Naive thymus-derived CD4-positive, alpha-beta T cell (primary cell): ENCODE measurements around the gene SLC12A8. TPM values are rescaled to one million over a fixed set of nuclear protein-coding genes. Genes with fewer than 3 reads are reported as not detected.

ENCODE experiments used
- ATAC-seq: fragments of 150-1000 bp; cut with Tn5 transposase; 2 replicates; pipeline ENCODE4 v1.10.0; 2021; ENCODE audit warnings: mild to moderate bottlenecking, moderate library complexity
- CTCF ChIA-PET: fragments of 350-600 bp; sonication (Branson Sonifier 250); formaldehyde crosslinking; loops from one replicate; lab custom pipeline; 2021; ENCODE audit warnings: antibody characterized with exemption; lab: Charles Lee
- POLR2A ChIA-PET: fragments of 350-600 bp; sonication (Branson Sonifier 250); formaldehyde crosslinking; loops from one replicate; lab custom pipeline; 2021; ENCODE audit warnings: antibody characterized with exemption, inconsistent platforms; lab: Charles Lee
- DNase-seq, 9 donors: peaks; one replicate each; pipeline versions ENCODE4 v3.0.0 to v3.0.0-alpha.2; 2020 to 2022; ENCODE audit warnings: mixed read lengths in 1 of 9
- H3K27ac ChIP-seq: one replicate; pipeline ENCODE4 v1.7.0; 2013; ENCODE audit warnings: mild to moderate bottlenecking, low read depth, low read length, moderate library complexity
- H3K27me3 ChIP-seq, 2 donors: one replicate each; pipeline ENCODE4 v1.7.0; 2013; ENCODE audit warnings: low read length in 2 of 2, mild to moderate bottlenecking in 2 of 2, moderate library complexity in 2 of 2; ENCODE audit not compliant: control insufficient read depth in 2 of 2, insufficient read depth in 2 of 2
- H3K36me3 ChIP-seq, 3 experiments: 1 replicate in 2 of 3; 2 replicates in 1 of 3; pipeline ENCODE4 v1.7.0; 2013; ENCODE audit warnings: low read length in 3 of 3, mild to moderate bottlenecking in 3 of 3, moderate library complexity in 1 of 3; ENCODE audit not compliant: insufficient read depth in 3 of 3, control insufficient read depth in 2 of 3
- H3K4me1 ChIP-seq, 2 donors: one replicate each; pipeline ENCODE4 v1.7.0; 2013; ENCODE audit warnings: low read length in 2 of 2, mild to moderate bottlenecking in 2 of 2, moderate library complexity in 1 of 2; ENCODE audit not compliant: control insufficient read depth in 2 of 2, insufficient read depth in 2 of 2
- H3K4me3 ChIP-seq: 2 replicates; pipeline ENCODE4 v1.7.0; 2013; ENCODE audit warnings: mild to moderate bottlenecking, low read length
- H3K9me3 ChIP-seq, 3 experiments: 1 replicate in 2 of 3; 2 replicates in 1 of 3; pipeline ENCODE4 v1.7.0; 2013; ENCODE audit warnings: low read length in 3 of 3; ENCODE audit not compliant: control insufficient read depth in 2 of 3
- H3K27ac Mint-ChIP-seq, 9 donors: one replicate each; pipeline ENCODE4 v1.8.0; 2020 to 2022; ENCODE audit warnings: mixed read lengths in 9 of 9, mild to moderate bottlenecking in 8 of 9, moderate library complexity in 5 of 9, inconsistent platforms in 2 of 9
- H3K27me3 Mint-ChIP-seq, 5 donors: one replicate each; pipeline ENCODE4 v1.8.0; 2021 to 2022; ENCODE audit warnings: mixed read lengths in 5 of 5, mild to moderate bottlenecking in 1 of 5
- H3K36me3 Mint-ChIP-seq, 5 donors: one replicate each; pipeline ENCODE4 v1.8.0; 2020 to 2022; ENCODE audit warnings: mixed read lengths in 5 of 5, mild to moderate bottlenecking in 3 of 5, inconsistent platforms in 1 of 5
- H3K4me1 Mint-ChIP-seq, 7 donors: one replicate each; pipeline ENCODE4 v1.8.0; 2020 to 2022; ENCODE audit warnings: mixed read lengths in 7 of 7, mild to moderate bottlenecking in 3 of 7, inconsistent platforms in 1 of 7
- H3K4me3 Mint-ChIP-seq, 10 donors: one replicate each; pipeline ENCODE4 v1.8.0; 2020 to 2022; ENCODE audit warnings: mild to moderate bottlenecking in 10 of 10, mixed read lengths in 10 of 10, moderate library complexity in 6 of 10, inconsistent platforms in 2 of 10
- H3K9me3 Mint-ChIP-seq, 11 donors: one replicate each; pipeline ENCODE4 v1.8.0; 2020 to 2022; ENCODE audit warnings: mixed read lengths in 11 of 11, mild to moderate bottlenecking in 4 of 11, inconsistent platforms in 1 of 11, moderate library complexity in 1 of 11
- intact Hi-C, 2 donors: fragments of 100-400 bp; cut with micrococcal nuclease; formaldehyde crosslinking; loops; one replicate each; pipeline ENCODE4 v1.15.1; 2023
- polyA plus RNA-seq, 2 donors: library from polyadenylated mRNA; unstranded; fragments of 300-500 nt; fragmentation: Illumina TruSeq; gene quantifications; one replicate each; pipeline ENCODE4 v1.2.3, GENCODE V29; 2021
- total RNA-seq, 6 experiments: library from RNA in 5 of 6; stranded (reverse) in 5 of 6; gene quantifications; 1 replicate in 5 of 6; 2 replicates in 1 of 6; pipeline ENCODE4 v1.2.3 and lab custom pipeline; 2021 to 2026

The SLC12A8 gene
- total and polyA plus RNA-seq, 7 experiments from 2014 or later: 0.12 to 1.1 (median 0.66) TPM; not detected in 1

- POLR2A ChIA-PET: no interaction called here
- Histone ChIP-seq H3K27me3 (no peaks in the 10 kb centered on the region), H3K4me3 (no peak overlapping the region), H3K27ac (no peak overlapping the region), H3K9me3 (no peaks in the 10 kb centered on the region), H3K4me1 (no peaks in the 10 kb centered on the region), H3K36me3 (no peaks in the 10 kb centered on the region)
- Mint-ChIP-seq H3K4me3 (no peak overlapping the region), H3K9me3 (no peaks in the 10 kb centered on the region), H3K36me3 (no peaks in the 10 kb centered on the region), H3K4me1 (peaks cover 0 to 28% (median 13%) of the 10 kb centered on the region in 7 donors), H3K27me3 (peaks cover 0 to 28% (median 0%) of the 10 kb centered on the region in 5 donors), H3K27ac (no peak overlapping the region)
- intact Hi-C loops: no loop called here
- CTCF ChIA-PET: no interaction called here
- no peak for DNase-seq
- ATAC-seq: no peak
These were observed 140.2 kb downstream of the SLC12A8 start for GRCh38 chr3:125072301-125072700.

GRCh38 chr3:125069968-125070745, 142.4 kb downstream of the SLC12A8 start:
- no peaks in the 10 kb centered on the region for H3K36me3 Mint-ChIP-seq
- H3K4me3 Mint-ChIP-seq: no peak overlapping the region
- DNase-seq (no peak), ATAC-seq (peak; percentile 10)
- H3K9me3 Mint-ChIP-seq: no peaks in the 10 kb centered on the region
- no peak overlapping the region for H3K4me3 ChIP-seq
- H3K36me3 ChIP-seq: no peaks in the 10 kb centered on the region
- H3K27me3 Mint-ChIP-seq: peaks cover 0 to 26% (median 0%) of the 10 kb centered on the region in 5 donors
- intact Hi-C loops: no loop called here
- H3K27me3 ChIP-seq: no peaks in the 10 kb centered on the region
- H3K9me3 ChIP-seq: no peaks in the 10 kb centered on the region
- H3K27ac Mint-ChIP-seq: peak overlapping the region in 1 of 9 donors; percentile 14
- peaks cover 5 to 21% (median 13%) of the 10 kb centered on the region in 7 donors for H3K4me1 Mint-ChIP-seq
- no peak overlapping the region for H3K27ac ChIP-seq
- ChIA-PET CTCF (interaction anchor here (0.5 kb wide), 1 partner anchor 52 kb away, joined by 3 read pairs; no protein-coding TSS in a partner anchor), POLR2A (interaction anchor here (0.6 to 1.6 kb wide), 3 partner anchors 13 to 25 kb away, joined by 3 to 4 read pairs (median 3); no protein-coding TSS in a partner anchor)
- no peaks in the 10 kb centered on the region for H3K4me1 ChIP-seq

GRCh38 chr3:125069452-125069851, 143.1 kb downstream of the SLC12A8 start:
- no peak overlapping the region for H3K4me3 ChIP-seq
- ChIA-PET CTCF (interaction anchor here (0.5 kb wide), 1 partner anchor 51 kb away, joined by 3 read pairs; no protein-coding TSS in a partner anchor), POLR2A (interaction anchor here (0.6 to 1.6 kb wide), 2 partner anchors 17 to 25 kb away, joined by 3 to 4 read pairs; no protein-coding TSS in a partner anchor)
- no peaks in the 10 kb centered on the region for H3K9me3 ChIP-seq
- Mint-ChIP-seq H3K9me3 (no peaks in the 10 kb centered on the region), H3K36me3 (peaks cover 0 to 2% (median 0%) of the 10 kb centered on the region in 5 donors), H3K4me1 (peaks cover 5 to 19% (median 13%) of the 10 kb centered on the region in 7 donors), H3K27me3 (peaks cover 0 to 29% (median 0%) of the 10 kb centered on the region in 5 donors), H3K27ac (peak overlapping the region in 1 of 9 donors; percentile 14), H3K4me3 (peak overlapping the region in 1 of 10 donors; percentile 11)
- DNase-seq (no peak), ATAC-seq (peak; percentile 84)
- no peaks in the 10 kb centered on the region for H3K36me3 ChIP-seq
- H3K4me1 ChIP-seq: no peaks in the 10 kb centered on the region
- H3K27me3 ChIP-seq: no peaks in the 10 kb centered on the region
- intact Hi-C loops: no loop called here
- no peak overlapping the region for H3K27ac ChIP-seq

- no peak for ATAC-seq
- Mint-ChIP-seq H3K27me3 (peaks cover 0 to 40% (median 6%) of the 10 kb centered on the region in 5 donors), H3K27ac (no peak overlapping the region), H3K4me3 (no peak overlapping the region), H3K36me3 (peaks cover 0 to 2% (median 0%) of the 10 kb centered on the region in 5 donors), H3K4me1 (peaks cover 5 to 19% (median 13%) of the 10 kb centered on the region in 7 donors), H3K9me3 (no peaks in the 10 kb centered on the region)
- no peaks in the 10 kb centered on the region for H3K36me3 ChIP-seq
- POLR2A ChIA-PET: no interaction called here
- H3K9me3 ChIP-seq: no peaks in the 10 kb centered on the region
- no peaks in the 10 kb centered on the region for H3K4me1 ChIP-seq
- no peak for DNase-seq
- H3K4me3 ChIP-seq: no peak overlapping the region
- no peak overlapping the region for H3K27ac ChIP-seq
- no peaks in the 10 kb centered on the region for H3K27me3 ChIP-seq
- CTCF ChIA-PET: no interaction called here
- intact Hi-C loops: no loop called here
These were observed 144.3 kb downstream of the SLC12A8 start for GRCh38 chr3:125068265-125068664.

- CTCF ChIA-PET: no interaction called here
- H3K36me3 Mint-ChIP-seq: peaks cover 0 to 2% (median 0%) of the 10 kb centered on the region in 5 donors
- H3K27me3 Mint-ChIP-seq: peaks cover 0 to 42% (median 6%) of the 10 kb centered on the region in 5 donors
- H3K27ac ChIP-seq: no peak overlapping the region
- H3K27ac Mint-ChIP-seq: no peak overlapping the region
- no peaks in the 10 kb centered on the region for H3K27me3 ChIP-seq
- H3K4me1 Mint-ChIP-seq: peaks cover 5 to 19% (median 13%) of the 10 kb centered on the region in 7 donors
- POLR2A ChIA-PET: no interaction called here
- H3K9me3 Mint-ChIP-seq: no peaks in the 10 kb centered on the region
- no peaks in the 10 kb centered on the region for H3K9me3 ChIP-seq
- no peaks in the 10 kb centered on the region for H3K36me3 ChIP-seq
- no peak for DNase-seq
- H3K4me3 ChIP-seq: no peak overlapping the region
- no peak for ATAC-seq
- intact Hi-C loops: no loop called here
- H3K4me3 Mint-ChIP-seq: no peak overlapping the region
- H3K4me1 ChIP-seq: no peaks in the 10 kb centered on the region
These were observed 145.3 kb downstream of the SLC12A8 start for GRCh38 chr3:125067225-125067624.

- Mint-ChIP-seq H3K4me3 (no peak overlapping the region), H3K9me3 (no peaks in the 10 kb centered on the region), H3K36me3 (peaks cover 0 to 4% (median 0%) of the 10 kb centered on the region in 5 donors), H3K27me3 (peaks cover 6 to 72% (median 9%) of the 10 kb centered on the region in 5 donors), H3K4me1 (peaks cover 0 to 22% (median 0%) of the 10 kb centered on the region in 7 donors), H3K27ac (peak overlapping the region in 1 of 9 donors; percentile 12)
- Histone ChIP-seq H3K4me1 (no peaks in the 10 kb centered on the region), H3K27ac (no peak overlapping the region), H3K9me3 (no peaks in the 10 kb centered on the region), H3K36me3 (no peaks in the 10 kb centered on the region), H3K27me3 (no peaks in the 10 kb centered on the region), H3K4me3 (no peak overlapping the region)
- no peak for ATAC-seq
- intact Hi-C loops: no loop called here
- CTCF ChIA-PET: no interaction called here
- POLR2A ChIA-PET: no interaction called here
- DNase-seq: no peak
These were observed 149.5 kb downstream of the SLC12A8 start for GRCh38 chr3:125062904-125063618.
